ENCODE data around the gene LAIR1.
"Not testable (repeated sequence)": the region's sequence is repeated elsewhere in the genome, so short reads cannot be mapped to it uniquely, and the experiment has no call there.

GRCh38 chr19:54361680-54362422, 2.9 kb downstream of the LAIR1 start:
- TF ChIP-seq, protein P1, sequence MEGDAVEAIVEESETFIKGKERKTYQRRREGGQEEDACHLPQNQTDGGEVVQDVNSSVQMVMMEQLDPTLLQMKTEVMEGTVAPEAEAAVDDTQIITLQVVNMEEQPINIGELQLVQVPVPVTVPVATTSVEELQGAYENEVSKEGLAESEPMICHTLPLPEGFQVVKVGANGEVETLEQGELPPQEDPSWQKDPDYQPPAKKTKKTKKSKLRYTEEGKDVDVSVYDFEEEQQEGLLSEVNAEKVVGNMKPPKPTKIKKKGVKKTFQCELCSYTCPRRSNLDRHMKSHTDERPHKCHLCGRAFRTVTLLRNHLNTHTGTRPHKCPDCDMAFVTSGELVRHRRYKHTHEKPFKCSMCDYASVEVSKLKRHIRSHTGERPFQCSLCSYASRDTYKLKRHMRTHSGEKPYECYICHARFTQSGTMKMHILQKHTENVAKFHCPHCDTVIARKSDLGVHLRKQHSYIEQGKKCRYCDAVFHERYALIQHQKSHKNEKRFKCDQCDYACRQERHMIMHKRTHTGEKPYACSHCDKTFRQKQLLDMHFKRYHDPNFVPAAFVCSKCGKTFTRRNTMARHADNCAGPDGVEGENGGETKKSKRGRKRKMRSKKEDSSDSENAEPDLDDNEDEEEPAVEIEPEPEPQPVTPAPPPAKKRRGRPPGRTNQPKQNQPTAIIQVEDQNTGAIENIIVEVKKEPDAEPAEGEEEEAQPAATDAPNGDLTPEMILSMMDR (IDR thresholded peaks at IDR 0.05; ENCODE audit: insufficient read depth, low read length, poor library complexity, severe bottlenecking): not testable (repeated sequence)
- not testable (repeated sequence) for TF ChIP-seq EZH2phosphoT487 (conservative IDR thresholded peaks at IDR 0.05; ENCODE audit: low read length)

All from SU-DHL-6 (cell line).